ENCODE measurements around the gene SHB. TPM values are rescaled to one million over a fixed set of nuclear protein-coding genes. Genes with fewer than 3 reads are reported as not detected.

The SHB gene
- total and polyA plus RNA-seq, 2 donors from 2014 or later = 16.4 to 39.8 TPM

- Histone ChIP-seq H3K27ac (ENCODE audit: low read depth in 2 of 2, low read length in 2 of 2) (no peak overlapping the region), H3K36me3 (ENCODE audit: control insufficient read depth in 2 of 3, insufficient read depth in 3 of 3, low read length in 3 of 3) (no peaks in the 10 kb centered on the region), H3K4me3 (ENCODE audit: low read length in 3 of 3) (no peak overlapping the region), H3K9me3 (ENCODE audit: control insufficient read depth in 2 of 3, insufficient read depth in 1 of 3, low read length in 3 of 3) (no peaks in the 10 kb centered on the region), H3K4me1 (ENCODE audit: control insufficient read depth in 2 of 3, insufficient read depth in 2 of 3, low read depth in 1 of 3, low read length in 3 of 3) (no peaks in the 10 kb centered on the region), H3K9ac (ENCODE audit: low read length in 3 of 3) (no peak overlapping the region), H3K27me3 (ENCODE audit: control insufficient read depth, insufficient read depth, low read length) (no peaks in the 10 kb centered on the region)
- DNase-seq (no peak), FAIRE-seq (no peak)
- TF ChIP-seq CTCF (IDR thresholded peaks at IDR 0.05; ENCODE audit: borderline replicate concordance, extremely low read depth, insufficient read depth) = no peak
- intact Hi-C loops (cut with DNase I) = no loop called here
Measured at GRCh38 chr9:38096238-38096805, 27.3 kb upstream of the SHB start.

GRCh38 chr9:38094165-38094564 is 25.1 kb upstream of the SHB start:
- no peaks in the 10 kb centered on the region for H3K4me1 ChIP-seq (ENCODE audit: control insufficient read depth in 2 of 3, insufficient read depth in 2 of 3, low read depth in 1 of 3, low read length in 3 of 3)
- H3K9ac ChIP-seq (ENCODE audit: low read length in 3 of 3) = no peak overlapping the region
- intact Hi-C loops (cut with DNase I) = no loop called here
- DNase-seq (no peak), FAIRE-seq (no peak)
- H3K9me3 ChIP-seq (ENCODE audit: control insufficient read depth in 2 of 3, insufficient read depth in 1 of 3, low read length in 3 of 3) = no peaks in the 10 kb centered on the region
- no peaks in the 10 kb centered on the region for H3K27me3 ChIP-seq (ENCODE audit: control insufficient read depth, insufficient read depth, low read length)
- H3K36me3 ChIP-seq (ENCODE audit: control insufficient read depth in 2 of 3, insufficient read depth in 3 of 3, low read length in 3 of 3) = no peaks in the 10 kb centered on the region
- H3K4me3 ChIP-seq (ENCODE audit: low read length in 3 of 3) = no peak overlapping the region
- no peak overlapping the region for H3K27ac ChIP-seq (ENCODE audit: low read depth in 2 of 2, low read length in 2 of 2)
- no peak for TF ChIP-seq CTCF (IDR thresholded peaks at IDR 0.05; ENCODE audit: borderline replicate concordance, extremely low read depth, insufficient read depth)

- Histone ChIP-seq H3K4me3 (ENCODE audit: low read length in 3 of 3) (no peak overlapping the region), H3K9me3 (ENCODE audit: control insufficient read depth in 2 of 3, insufficient read depth in 1 of 3, low read length in 3 of 3) (no peaks in the 10 kb centered on the region), H3K36me3 (ENCODE audit: control insufficient read depth in 2 of 3, insufficient read depth in 3 of 3, low read length in 3 of 3) (no peaks in the 10 kb centered on the region), H3K27me3 (ENCODE audit: control insufficient read depth, insufficient read depth, low read length) (no peaks in the 10 kb centered on the region), H3K27ac (ENCODE audit: low read depth in 2 of 2, low read length in 2 of 2) (no peak overlapping the region), H3K4me1 (ENCODE audit: control insufficient read depth in 2 of 3, insufficient read depth in 2 of 3, low read depth in 1 of 3, low read length in 3 of 3) (peaks cover 0 to 5% (median 0%) of the 10 kb centered on the region in 3 donors), H3K9ac (ENCODE audit: low read length in 3 of 3) (no peak overlapping the region)
- FAIRE-seq (no peak), DNase-seq (no peak)
- TF ChIP-seq CTCF (IDR thresholded peaks at IDR 0.05; ENCODE audit: borderline replicate concordance, extremely low read depth, insufficient read depth) = no peak
- intact Hi-C loops (cut with DNase I) = no loop called here
Measured at GRCh38 chr9:38092656-38093055, 23.6 kb upstream of the SHB start.

GRCh38 chr9:38092200-38092524 is 23.1 kb upstream of the SHB start:
- H3K27me3 ChIP-seq (ENCODE audit: control insufficient read depth, insufficient read depth, low read length) = no peaks in the 10 kb centered on the region
- H3K4me1 ChIP-seq (ENCODE audit: control insufficient read depth in 2 of 3, insufficient read depth in 2 of 3, low read depth in 1 of 3, low read length in 3 of 3) = peaks cover 0 to 5% (median 0%) of the 10 kb centered on the region in 3 donors
- H3K36me3 ChIP-seq (ENCODE audit: control insufficient read depth in 2 of 3, insufficient read depth in 3 of 3, low read length in 3 of 3) = no peaks in the 10 kb centered on the region
- H3K9ac ChIP-seq (ENCODE audit: low read length in 3 of 3) = no peak overlapping the region
- no peak overlapping the region for H3K4me3 ChIP-seq (ENCODE audit: low read length in 3 of 3)
- intact Hi-C loops (cut with DNase I) = no loop called here
- DNase-seq (no peak), FAIRE-seq (no peak)
- H3K27ac ChIP-seq (ENCODE audit: low read depth in 2 of 2, low read length in 2 of 2) = no peak overlapping the region
- no peak for TF ChIP-seq CTCF (IDR thresholded peaks at IDR 0.05; ENCODE audit: borderline replicate concordance, extremely low read depth, insufficient read depth)
- no peaks in the 10 kb centered on the region for H3K9me3 ChIP-seq (ENCODE audit: control insufficient read depth in 2 of 3, insufficient read depth in 1 of 3, low read length in 3 of 3)
